Ectodermal cell (in vitro differentiated cells): ENCODE results near the gene CDK6.
"Not testable (repeated sequence)": the region's sequence is repeated elsewhere in the genome, so short reads cannot be mapped to it uniquely, and the experiment has no call there.

Experiments used
- H3K27ac ChIP-seq: 2 replicates; pipeline ENCODE4 v1.7.0; 2013; ENCODE audit warnings: mild to moderate bottlenecking, low read depth, low read length; ENCODE audit not compliant: insufficient read depth, poor library complexity, severe bottlenecking
- H3K27me3 ChIP-seq: 2 replicates; pipeline ENCODE4 v1.7.0; 2013; ENCODE audit warnings: mild to moderate bottlenecking, low read length; ENCODE audit not compliant: insufficient read depth, control insufficient read depth, poor library complexity, severe bottlenecking
- H3K36me3 ChIP-seq: one replicate; pipeline ENCODE4 v1.7.0; 2013; ENCODE audit warnings: low read length; ENCODE audit not compliant: control insufficient read depth, insufficient read depth
- H3K4me1 ChIP-seq: one replicate; pipeline ENCODE4 v1.7.0; 2013; ENCODE audit warnings: low read length; ENCODE audit not compliant: control insufficient read depth, insufficient read depth
- H3K4me3 ChIP-seq: 2 replicates; pipeline ENCODE4 v1.7.0; 2013; ENCODE audit warnings: low read depth, low read length, control low read depth; ENCODE audit not compliant: insufficient read depth
- H3K9me3 ChIP-seq: 2 replicates; pipeline ENCODE4 v1.7.0; 2013; ENCODE audit warnings: mild to moderate bottlenecking, low read length, moderate library complexity; ENCODE audit not compliant: control insufficient read depth
- WGBS, 2 experiments: methylation state at CpG; one replicate each; pipeline ENCODE4 v1.1.7; 2013; ENCODE audit warnings: missing lambda C conversion rate in 2 of 2; 5-methylcytosine and 5-hydroxymethylcytosine counted together

The CDK6 gene

DNA sequence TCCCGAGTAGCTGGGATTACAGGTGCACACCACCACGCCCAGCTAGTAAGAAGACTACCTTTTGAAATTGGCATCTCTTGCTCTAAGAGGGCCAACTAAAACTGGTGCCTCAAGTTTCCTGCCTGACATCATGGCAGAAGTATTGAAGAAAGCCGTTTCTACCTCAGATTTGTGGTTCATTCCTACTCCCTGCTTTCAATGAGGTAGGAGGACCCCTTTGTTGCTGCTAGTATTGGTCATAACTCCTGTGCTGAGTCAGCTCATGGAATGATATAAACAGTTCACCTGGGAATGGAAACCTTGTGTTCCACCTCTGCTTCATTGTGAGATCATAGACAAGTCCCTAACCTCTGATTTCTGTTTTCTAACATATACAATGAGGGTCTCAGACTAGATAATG is 82.8 kb downstream of the CDK6 start:
- no peaks in the 10 kb centered on the region for H3K36me3 ChIP-seq
- no peaks in the 10 kb centered on the region for H3K4me1 ChIP-seq
- no peak overlapping the region for H3K4me3 ChIP-seq
- H3K27me3 ChIP-seq, result no peaks in the 10 kb centered on the region
- H3K9me3 ChIP-seq, result no peaks in the 10 kb centered on the region
- no peak overlapping the region for H3K27ac ChIP-seq
- WGBS, 2 experiments, result 91 to 98% methylated on average over 3 of the region's 3 CpGs

DNA sequence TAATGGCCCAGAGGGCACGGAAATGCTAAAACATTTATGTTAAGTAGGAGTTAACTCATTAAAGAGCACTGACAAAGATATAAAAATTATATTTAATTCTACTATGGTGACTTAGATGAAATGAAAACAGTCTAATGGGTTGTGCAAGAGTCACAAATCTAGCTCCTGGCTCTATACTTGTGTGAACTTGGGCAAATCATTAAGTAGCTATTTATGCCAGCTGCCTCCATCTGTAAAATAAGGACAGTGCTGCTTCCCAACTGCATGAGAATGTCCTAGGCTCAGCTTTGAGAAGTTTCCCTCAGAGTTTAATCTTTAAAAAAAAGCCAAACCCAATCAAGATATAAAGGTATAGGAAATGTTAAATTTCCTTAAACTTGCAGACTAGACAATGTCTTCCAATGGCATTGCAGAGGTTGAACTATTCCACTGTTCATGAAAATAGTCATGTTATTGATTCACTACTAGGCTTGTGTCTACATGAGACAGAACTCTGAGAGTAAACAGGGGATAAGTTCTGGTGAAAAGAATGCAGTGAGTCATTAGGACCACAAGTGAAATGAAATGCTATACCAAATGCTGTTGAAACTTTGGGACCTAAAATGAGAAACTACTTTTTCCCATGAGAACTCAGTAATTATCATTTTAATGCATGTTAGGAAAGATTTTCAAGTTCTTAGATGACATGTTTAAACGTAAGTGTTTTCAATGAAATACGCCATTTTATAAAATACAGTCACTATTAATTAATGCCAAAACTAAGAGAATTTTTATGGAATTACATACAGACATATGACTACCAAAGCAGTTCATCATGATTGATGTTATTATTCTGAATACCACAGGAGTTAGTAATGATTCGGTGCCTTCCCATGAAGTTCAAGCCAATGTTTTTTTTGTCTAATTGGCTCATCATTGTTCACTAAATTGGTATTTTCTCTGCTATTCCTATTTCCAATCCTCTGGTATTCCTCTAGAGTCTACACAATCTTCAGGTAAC is 84.2 kb downstream of the CDK6 start:
- no peak overlapping the region for H3K27ac ChIP-seq
- H3K9me3 ChIP-seq, result no peaks in the 10 kb centered on the region
- H3K4me1 ChIP-seq, result no peaks in the 10 kb centered on the region
- no peaks in the 10 kb centered on the region for H3K27me3 ChIP-seq
- H3K36me3 ChIP-seq, result no peaks in the 10 kb centered on the region
- WGBS, 2 experiments, result 99 to 100% methylated on average over 1 to 3 of the region's 4 CpGs
- no peak overlapping the region for H3K4me3 ChIP-seq

DNA sequence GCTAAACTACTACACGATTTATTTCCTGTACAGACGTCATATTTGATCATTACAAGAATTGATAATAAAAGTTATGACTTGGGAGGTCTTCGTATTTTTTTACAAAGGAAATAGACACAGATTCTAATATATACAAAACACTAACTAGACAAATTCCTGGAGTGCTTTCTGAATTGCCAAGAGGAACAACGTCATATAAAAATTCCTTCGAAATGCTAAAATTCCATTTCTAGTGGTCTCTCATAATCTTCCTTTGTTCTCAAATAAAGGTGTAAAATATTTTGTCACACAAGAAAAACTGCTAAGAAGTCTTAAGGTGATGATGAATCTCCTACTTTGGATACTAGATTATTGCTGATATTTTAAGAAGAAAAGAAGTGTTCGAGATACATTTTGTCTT is 85.4 kb downstream of the CDK6 start:
- H3K9me3 ChIP-seq, result no peaks in the 10 kb centered on the region
- H3K36me3 ChIP-seq, result no peaks in the 10 kb centered on the region
- no peak overlapping the region for H3K27ac ChIP-seq
- H3K4me3 ChIP-seq, result no peak overlapping the region
- 95 to 98% methylated on average over 4 to 5 of the region's 6 CpGs for WGBS, 2 experiments
- no peaks in the 10 kb centered on the region for H3K27me3 ChIP-seq
- H3K4me1 ChIP-seq, result no peaks in the 10 kb centered on the region

DNA sequence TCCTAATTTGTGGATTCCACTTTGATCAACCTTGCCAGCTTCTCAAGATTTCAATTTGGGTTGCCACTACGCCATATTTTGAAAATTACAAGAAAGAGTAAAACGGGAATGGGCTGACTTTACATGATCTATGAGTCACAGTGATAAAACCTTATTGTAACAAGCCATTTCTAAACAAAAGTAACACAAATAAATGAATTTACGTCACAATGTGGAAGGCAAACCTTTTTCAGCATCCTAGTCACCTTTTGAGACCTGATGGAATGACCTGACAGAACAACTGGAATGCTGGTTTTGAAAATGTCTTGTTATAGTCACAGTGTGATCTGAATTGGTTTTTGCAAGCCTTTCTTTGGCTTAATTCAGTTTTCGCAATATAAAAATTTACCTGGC is 85.9 kb downstream of the CDK6 start:
- no peak overlapping the region for H3K4me3 ChIP-seq
- 89 to 90% methylated on average over 4 of the region's 4 CpGs for WGBS, 2 experiments
- H3K4me1 ChIP-seq, result no peaks in the 10 kb centered on the region
- no peaks in the 10 kb centered on the region for H3K27me3 ChIP-seq
- no peaks in the 10 kb centered on the region for H3K9me3 ChIP-seq
- no peak overlapping the region for H3K27ac ChIP-seq
- no peaks in the 10 kb centered on the region for H3K36me3 ChIP-seq

DNA sequence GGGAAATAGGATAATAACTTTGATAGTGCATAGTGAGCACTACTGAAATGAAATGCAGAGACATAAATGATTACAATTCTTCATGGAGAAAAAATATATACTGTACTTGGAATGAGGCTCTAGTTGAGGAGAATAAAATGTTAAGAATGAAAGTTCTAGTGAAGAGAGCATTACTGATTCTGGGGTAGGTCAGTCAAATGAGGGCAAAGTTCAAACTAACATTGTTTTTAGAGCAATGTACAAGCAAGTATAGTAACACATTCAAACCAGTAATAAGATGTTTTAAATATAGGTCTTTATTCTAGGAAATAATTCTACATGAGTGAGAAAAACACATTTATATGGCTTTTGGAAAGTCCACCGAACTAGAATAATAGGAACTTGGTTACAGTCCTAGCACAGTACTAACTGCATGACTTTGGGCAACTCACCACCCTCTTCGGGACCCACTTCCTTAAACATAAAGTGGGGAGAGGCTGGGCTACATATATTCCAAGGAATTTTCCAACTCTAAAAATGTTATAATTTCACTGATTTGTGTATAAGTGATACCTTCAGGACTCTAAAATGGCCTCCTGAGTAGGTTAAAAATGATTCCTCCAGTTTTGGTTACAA is 86.4 kb downstream of the CDK6 start:
- Histone ChIP-seq H3K4me3 (no peak overlapping the region), H3K27ac (no peak overlapping the region), H3K36me3 (no peaks in the 10 kb centered on the region), H3K27me3 (no peaks in the 10 kb centered on the region), H3K9me3 (no peaks in the 10 kb centered on the region), H3K4me1 (no peaks in the 10 kb centered on the region)
- WGBS, 2 experiments, result 97 to 100% methylated on average over 2 of the region's 2 CpGs

DNA sequence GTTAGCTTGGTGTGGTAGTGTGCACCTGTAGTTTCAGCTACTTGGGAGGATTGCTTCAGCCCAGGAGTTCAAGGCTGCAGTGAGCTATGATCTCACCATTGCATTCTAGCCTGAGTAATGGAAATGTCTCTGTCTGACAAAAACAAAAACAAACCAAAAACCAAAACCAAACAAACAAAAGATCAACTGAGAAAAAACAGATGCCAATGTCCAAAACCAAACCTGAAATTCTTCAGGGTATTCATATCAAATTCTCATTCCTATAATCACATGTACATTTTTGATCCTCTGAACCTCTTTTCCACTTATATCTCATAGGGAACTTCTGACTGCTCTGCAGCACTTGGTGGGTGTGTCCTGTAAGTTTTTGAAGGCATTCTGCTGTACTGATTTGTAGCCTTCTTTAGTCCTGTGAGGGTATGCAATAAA is 87.0 kb downstream of the CDK6 start:
- Histone ChIP-seq H3K4me3 (no peak overlapping the region), H3K36me3 (no peaks in the 10 kb centered on the region), H3K9me3 (no peaks in the 10 kb centered on the region), H3K27ac (no peak overlapping the region), H3K4me1 (no peaks in the 10 kb centered on the region), H3K27me3 (no peaks in the 10 kb centered on the region)

DNA sequence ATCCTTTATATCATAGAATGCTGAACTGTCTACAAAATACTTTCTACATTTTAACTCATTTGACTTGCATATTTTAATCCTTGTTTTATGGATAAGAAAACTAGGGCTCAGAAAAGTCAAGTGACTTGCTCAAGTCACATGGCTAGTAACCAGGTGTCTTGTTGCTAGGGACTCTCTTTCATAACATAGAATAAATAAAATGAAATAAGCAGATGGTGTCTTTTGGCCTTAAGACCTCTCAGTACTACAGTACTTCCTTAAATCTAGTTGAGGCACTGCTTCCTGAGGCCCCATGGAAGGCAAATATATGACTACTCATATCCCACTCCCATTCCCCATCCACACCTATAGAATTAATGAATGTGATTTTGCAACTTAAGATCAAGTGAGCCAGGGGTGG is 87.9 kb downstream of the CDK6 start:
- Histone ChIP-seq H3K4me1 (no peaks in the 10 kb centered on the region), H3K9me3 (no peaks in the 10 kb centered on the region), H3K27ac (no peak overlapping the region), H3K27me3 (no peaks in the 10 kb centered on the region), H3K36me3 (no peaks in the 10 kb centered on the region), H3K4me3 (no peak overlapping the region)

DNA sequence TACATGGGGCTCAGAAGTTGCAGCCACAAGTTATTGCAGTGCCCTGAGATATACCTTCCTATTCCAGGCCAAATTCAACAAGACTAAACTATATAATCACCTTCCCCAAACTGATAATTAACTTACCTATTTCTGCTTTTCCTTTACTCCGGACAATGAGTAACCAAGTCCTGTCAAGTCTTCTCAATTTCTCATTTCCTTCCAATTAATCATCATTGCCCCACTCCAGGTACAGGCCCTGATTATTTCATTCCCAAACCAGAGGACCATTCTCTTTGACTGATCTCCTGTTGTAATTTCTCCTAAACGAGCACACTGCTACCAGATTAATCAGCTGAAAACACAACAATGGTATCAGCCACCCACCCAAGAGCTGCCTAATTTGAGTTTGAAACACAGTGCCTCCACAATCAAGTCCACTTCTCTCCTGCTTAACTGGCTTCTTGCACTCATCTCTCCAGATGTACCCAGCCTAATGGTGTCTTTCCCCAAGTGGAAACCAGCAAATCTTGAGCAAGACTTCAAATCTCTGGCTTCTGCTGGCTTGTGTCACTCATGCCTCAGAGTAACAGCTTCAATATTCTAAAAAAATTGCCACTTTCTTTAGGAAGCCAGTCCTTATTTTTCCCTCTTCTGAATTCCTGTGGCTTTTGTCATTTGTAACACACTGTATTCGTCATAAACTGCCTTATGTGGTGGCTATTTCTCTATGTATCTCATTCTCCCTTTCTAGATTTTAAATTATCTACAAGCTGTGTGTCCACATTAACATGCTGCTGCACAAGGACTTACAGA is 89.1 kb downstream of the CDK6 start:
- Histone ChIP-seq H3K4me1 (no peaks in the 10 kb centered on the region), H3K27ac (no peak overlapping the region), H3K27me3 (no peaks in the 10 kb centered on the region), H3K36me3 (no peaks in the 10 kb centered on the region), H3K4me3 (no peak overlapping the region), H3K9me3 (no peaks in the 10 kb centered on the region)
- 81 to 82% methylated on average over 3 of the region's 3 CpGs for WGBS, 2 experiments

DNA sequence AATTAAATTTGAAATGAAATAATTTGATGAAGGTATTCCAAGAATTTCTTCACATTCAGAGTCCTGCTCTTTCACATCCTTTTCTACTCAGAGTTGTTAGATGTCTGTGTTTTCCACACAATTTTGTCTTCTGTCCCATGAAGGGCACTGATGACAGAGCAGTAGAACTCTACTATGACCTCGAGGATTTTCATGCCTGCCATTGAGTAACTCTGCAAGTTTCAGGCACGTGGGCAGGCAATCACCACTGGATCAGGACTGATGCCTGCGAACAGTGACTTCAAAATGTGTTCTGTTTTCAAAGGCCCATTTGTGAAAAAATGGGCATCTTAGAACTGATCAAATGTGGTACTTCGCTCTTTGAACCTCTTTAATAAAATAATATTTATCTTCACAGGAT is 91.1 kb downstream of the CDK6 start:
- H3K4me3 ChIP-seq, result no peak overlapping the region
- no peak overlapping the region for H3K27ac ChIP-seq
- H3K27me3 ChIP-seq, result no peaks in the 10 kb centered on the region
- WGBS, 2 experiments, result 91 to 94% methylated on average over 3 of the region's 4 CpGs
- no peaks in the 10 kb centered on the region for H3K4me1 ChIP-seq
- H3K9me3 ChIP-seq, result no peaks in the 10 kb centered on the region
- no peaks in the 10 kb centered on the region for H3K36me3 ChIP-seq

DNA sequence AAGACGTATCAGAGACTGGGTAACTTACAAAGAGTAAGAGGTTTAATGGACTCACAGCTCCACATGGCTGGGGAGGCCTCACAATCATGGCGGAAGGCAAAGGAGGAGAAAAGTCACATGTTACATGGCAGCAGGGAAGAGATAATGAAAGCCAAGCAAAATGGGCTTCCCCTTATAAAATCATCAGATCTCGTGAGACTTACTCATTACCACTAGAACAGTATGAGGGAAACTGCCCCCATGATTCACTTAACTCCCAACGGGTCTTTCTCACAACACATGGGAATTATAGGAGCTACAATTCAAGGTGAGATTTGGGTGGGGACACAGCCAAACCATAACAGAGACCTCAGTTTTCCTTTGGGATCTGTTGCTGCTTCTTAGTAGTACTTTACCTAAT is 92.2 kb downstream of the CDK6 start:
- H3K27ac ChIP-seq, H3K27me3 ChIP-seq, H3K36me3 ChIP-seq, H3K4me1 ChIP-seq, H3K9me3 ChIP-seq, H3K4me3 ChIP-seq: not testable (repeated sequence)
- WGBS, 2 experiments, result 83 to 94% methylated on average over 4 of the region's 4 CpGs
